Measurements from ENCODE around the gene SMIM31.

- TF ChIP-seq GATA2 (IDR thresholded peaks at IDR 0.05; ENCODE audit: low read depth, low read length) (no peak), GATA3 (IDR thresholded peaks at IDR 0.05; ENCODE audit: low read depth, low read length) (no peak)
Measured at GRCh38 chr4:164790249-164790648, 36.3 kb downstream of the SMIM31 start.

Measured in SH-SY5Y (cell line).